SK-N-SH (cell line): ENCODE results near the gene EXOC1L. TPM values are rescaled to one million over a fixed set of nuclear protein-coding genes. Genes with fewer than 3 reads are reported as not detected.

Experiments used
- CTCF ChIA-PET: fragments of 300-600, 350-600 bp; formaldehyde crosslinking; extraction: SDS; loops from one replicate; lab custom pipeline; 2021; lab: Yijun Ruan, JAX
- POLR2A ChIA-PET: fragments of 350-600 bp; sonication (Branson Sonifier 250); formaldehyde crosslinking; extraction: SDS; loops from one replicate; lab custom pipeline; 2020; ENCODE audit warnings: antibody characterized with exemption, inconsistent platforms; lab: Yijun Ruan, JAX
- DNase-seq: peaks from one replicate; pipeline ENCODE4 v3.0.0; 2012
- H2AFZ ChIP-seq: fragments of 200-600 bp; sonication (generic); 2 replicates; pipeline ENCODE4 v1.8.1; 2016; ENCODE audit warnings: antibody characterized with exemption, mild to moderate bottlenecking, low read depth
- H3F3A ChIP-seq: fragments of 200-600 bp; sonication (generic); replicated peaks from 2 replicates; pipeline ENCODE3; 2016; ENCODE audit warnings: antibody characterized with exemption, mild to moderate bottlenecking; ENCODE audit not compliant: insufficient read depth
- H3K27ac ChIP-seq, 2 experiments: fragments of 200-500 bp in 1 of 2; fragments of 200-600 bp in 1 of 2; sonication (Bioruptor generic) in 1 of 2; sonication (generic), shearing (Covaris generic) in 1 of 2; 2 replicates each; pipeline versions ENCODE4 v1.5.1 to v1.6.1; 2014 to 2016; ENCODE audit warnings: low read depth in 2 of 2, inconsistent platforms in 1 of 2, low read length in 1 of 2, mild to moderate bottlenecking in 1 of 2, mixed read lengths in 1 of 2
- H3K27me3 ChIP-seq: fragments of 200-600 bp; sonication (generic), shearing (Covaris generic); 2 replicates; pipeline ENCODE4 v1.6.1; 2016; ENCODE audit warnings: mixed run types; ENCODE audit not compliant: insufficient read depth
- H3K36me3 ChIP-seq, 2 experiments: fragments of 200-500 bp in 1 of 2; fragments of 200-600 bp in 1 of 2; sonication (Bioruptor generic) in 1 of 2; sonication (generic) in 1 of 2; replicated peaks in 1 of 2; 2 replicates each; pipeline versions ENCODE3 to v1.5.1; 2014 to 2016; ENCODE audit warnings: low read length in 1 of 2, mild to moderate bottlenecking in 1 of 2; ENCODE audit not compliant: insufficient read depth in 2 of 2, control insufficient read depth in 1 of 2
- H3K4me1 ChIP-seq, 2 experiments: fragments of 200-500 bp in 1 of 2; fragments of 200-600 bp in 1 of 2; sonication (Bioruptor generic) in 1 of 2; sonication (generic), shearing (Covaris generic) in 1 of 2; 2 replicates each; pipeline versions ENCODE4 v1.5.1 to v1.6.1; 2014 to 2016; ENCODE audit warnings: low read depth in 1 of 2, low read length in 1 of 2, mixed run types in 1 of 2; ENCODE audit not compliant: insufficient read depth in 2 of 2, control insufficient read depth in 1 of 2
- H3K4me2 ChIP-seq: fragments of 200-600 bp; sonication (generic), shearing (Covaris generic); 2 replicates; pipeline ENCODE4 v1.6.1; 2017; ENCODE audit warnings: mixed run types
- H3K4me3 ChIP-seq, 2 experiments: fragments of 200-500 bp in 1 of 2; fragments of 200-600 bp in 1 of 2; sonication (Bioruptor generic) in 1 of 2; sonication (generic), shearing (Covaris generic) in 1 of 2; 2 replicates each; pipeline versions ENCODE4 v1.5.1 to v1.8.1; 2014 to 2016; ENCODE audit warnings: low read depth in 2 of 2, inconsistent platforms in 1 of 2, low read length in 1 of 2, mild to moderate bottlenecking in 1 of 2, mixed read lengths in 1 of 2, moderate library complexity in 1 of 2
- H3K79me2 ChIP-seq: fragments of 200-600 bp; sonication (generic); 2 replicates; pipeline ENCODE4 v1.8.1; 2017; ENCODE audit warnings: mild to moderate bottlenecking; ENCODE audit not compliant: insufficient read depth
- H3K9ac ChIP-seq: fragments of 200-600 bp; sonication (generic); 2 replicates; pipeline ENCODE4 v1.6.1; 2017; ENCODE audit warnings: mixed run types
- H3K9me2 ChIP-seq: fragments of 200-600 bp; sonication (generic); 2 replicates; pipeline ENCODE4 v1.6.1; 2017; ENCODE audit warnings: mixed run types
- H3K9me3 ChIP-seq: fragments of 200-600 bp; sonication (generic); 2 replicates; pipeline ENCODE4 v1.6.1; 2017; ENCODE audit warnings: mixed run types, mild to moderate bottlenecking, moderate library complexity
- H4K20me1 ChIP-seq: fragments of 200-600 bp; sonication (generic); 2 replicates; pipeline ENCODE4 v1.6.1; 2017; ENCODE audit warnings: mild to moderate bottlenecking, mixed run types; ENCODE audit not compliant: insufficient read depth
- EP300 ChIP-seq, 2 experiments: IDR thresholded peaks; 2 replicates each; pipeline versions ENCODE4 v1.4.0 to v1.6.1; 2012; ENCODE audit warnings: borderline replicate concordance in 1 of 2, low read depth in 1 of 2, low read length in 1 of 2
- EZH2phosphoT487 ChIP-seq: fragments of 200-600 bp; sonication (generic); IDR thresholded peaks from 2 replicates; pipeline ENCODE4 v1.6.1; 2017; ENCODE audit warnings: low read depth, mixed run types, mild to moderate bottlenecking, antibody characterized with exemption, moderate library complexity, borderline replicate concordance
- FOXJ3 ChIP-seq: sonication (generic); formaldehyde crosslinking; IDR thresholded peaks from 2 replicates; pipeline ENCODE4 v1.5.1; 2020; ENCODE audit warnings: mild to moderate bottlenecking, missing genetic modification reagents
- FOXM1 ChIP-seq: IDR thresholded peaks from 2 replicates; pipeline ENCODE4 v1.4.0; 2012; ENCODE audit warnings: low read depth, mild to moderate bottlenecking
- GABPA ChIP-seq: IDR thresholded peaks from 2 replicates; pipeline ENCODE4 v1.4.0; 2012; ENCODE audit warnings: low read depth, mild to moderate bottlenecking
- MXI1 ChIP-seq: IDR thresholded peaks from 2 replicates; pipeline ENCODE4 v1.6.1; 2012; ENCODE audit warnings: mild to moderate bottlenecking, low read depth, low read length, improper control_type of control experiment
- NFIC ChIP-seq: IDR thresholded peaks from 2 replicates; pipeline ENCODE4 v1.4.0; 2012; ENCODE audit warnings: borderline replicate concordance
- NRF1 ChIP-seq: IDR thresholded peaks from 2 replicates; pipeline ENCODE4 v1.6.1; 2012; ENCODE audit warnings: low read depth, mild to moderate bottlenecking, low read length
- PBX3 ChIP-seq: IDR thresholded peaks from 2 replicates; pipeline ENCODE4; 2012
- POLR2AphosphoS5 ChIP-seq: IDR thresholded peaks from 2 replicates; pipeline ENCODE4 v1.6.1; 2012; ENCODE audit warnings: low read depth, low read length
- RXRA ChIP-seq: IDR thresholded peaks from 2 replicates; pipeline ENCODE4 v1.4.0; 2012; ENCODE audit warnings: low read depth, mild to moderate bottlenecking, borderline replicate concordance
- SIN3A ChIP-seq: IDR thresholded peaks from 2 replicates; pipeline ENCODE4 v1.6.1; 2012; ENCODE audit warnings: low read depth, mild to moderate bottlenecking, low read length, moderate library complexity, borderline replicate concordance
- SMC3 ChIP-seq: IDR thresholded peaks from 2 replicates; pipeline ENCODE4 v1.6.1; 2012; ENCODE audit warnings: low read depth, low read length, improper control_type of control experiment
- TAF1 ChIP-seq: IDR thresholded peaks from 2 replicates; pipeline ENCODE4 v1.6.1; 2012; ENCODE audit warnings: low read depth, mild to moderate bottlenecking, low read length, moderate library complexity, borderline replicate concordance
- YY1 ChIP-seq: IDR thresholded peaks from 2 replicates; pipeline ENCODE4 v1.4.0; 2012; ENCODE audit warnings: low read depth, mild to moderate bottlenecking
- WGBS: methylation state at CpG from one replicate; pipeline ENCODE4 v1.1.6; 2017; ENCODE audit warnings: low lambda C conversion rate; 5-methylcytosine and 5-hydroxymethylcytosine counted together
- polyA plus RNA-seq, 3 experiments: library from polyadenylated mRNA; depleted of rRNA; stranded (reverse); fragments of >200 nt; gene quantifications; 2 replicates each; pipeline ENCODE4 v1.2.3, GENCODE V29; 2012
- TF ChIP-seq, protein P1 (sequence below): IDR thresholded peaks from 2 replicates; pipeline ENCODE4 v1.4.0; 2012; ENCODE audit warnings: low read depth, borderline replicate concordance
- TF ChIP-seq, protein P2 (sequence below): fragments of 200-600 bp; sonication (generic); IDR thresholded peaks from 2 replicates; pipeline ENCODE4 v1.6.1; 2017; ENCODE audit warnings: antibody characterized with exemption, mild to moderate bottlenecking, moderate library complexity
- TF ChIP-seq, protein P3 (sequence below): IDR thresholded peaks from 2 replicates; pipeline ENCODE4 v1.4.0; 2012; ENCODE audit warnings: low read depth, borderline replicate concordance

EXOC1L gene
- polyA plus RNA-seq, 1 of the 3 experiments (the other 2 are of a cell fraction): not detected

DNA sequence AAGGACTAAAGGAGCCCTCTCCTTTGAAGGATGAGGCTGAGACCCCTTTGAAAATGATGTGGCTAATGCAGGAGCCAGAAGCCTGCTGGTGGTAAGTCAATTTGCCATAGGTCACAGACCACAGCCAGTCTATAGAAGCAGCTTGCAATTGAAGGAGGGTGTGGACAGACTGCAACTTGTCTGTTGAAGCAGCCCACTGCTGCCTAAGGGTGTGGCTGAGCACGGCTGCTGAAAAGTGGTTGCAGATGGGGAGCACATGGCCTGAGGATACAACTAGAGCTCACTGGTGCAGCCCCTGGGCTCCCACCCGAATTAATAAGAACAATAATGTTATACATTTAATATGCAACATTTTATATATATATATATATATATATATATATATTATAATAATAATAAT, 11.4 kb upstream of the EXOC1L start:
- no peak for TF ChIP-seq GABPA
- no peak for TF ChIP-seq FOXM1
- TF ChIP-seq, all 33 proteins: peak for 0
- no peak overlapping the region for H3K9ac ChIP-seq
- no peak overlapping the region for H3K4me2 ChIP-seq
- no peak overlapping the region for H2AFZ ChIP-seq
- H3K79me2 ChIP-seq: no peaks in the 10 kb centered on the region
- no peaks in the 10 kb centered on the region for H3K9me3 ChIP-seq
- H3K36me3 ChIP-seq: no peaks in the 10 kb centered on the region
- H3K9me2 ChIP-seq: no peaks in the 10 kb centered on the region
- peak; percentile 44 for DNase-seq
- H3K27me3 ChIP-seq: no peaks in the 10 kb centered on the region
- no peak overlapping the region for H3K4me3 ChIP-seq
- 8% methylated on average over 2 of the region's 2 CpGs for WGBS
- peaks cover 0 to 4% of the 10 kb centered on the region in 2 experiments; a peak in 2 of 4 replicates for H3K4me1 ChIP-seq
- no peak overlapping the region; a peak in 1 of 4 replicates for H3K27ac ChIP-seq
- H4K20me1 ChIP-seq: no peaks in the 10 kb centered on the region
- no peaks in the 10 kb centered on the region for H3F3A ChIP-seq
- POLR2A ChIA-PET: no interaction called here
- CTCF ChIA-PET: interaction anchor here (1.6 kb wide), 1 partner anchor 26 kb away, joined by 3 read pairs; no protein-coding TSS in a partner anchor

- 37% methylated on average over 5 of the region's 5 CpGs for WGBS
- ChIA-PET POLR2A (no interaction called here), CTCF (interaction anchor here (1.6 kb wide), 1 partner anchor 27 kb away, joined by 3 read pairs; no protein-coding TSS in a partner anchor)
Measured at GRCh38 chr4:55808632-55809031, 11.0 kb upstream of the EXOC1L start.

GRCh38 chr4:55817691-55818090, 1.9 kb upstream of the EXOC1L start:
- 80% methylated on average over 3 of the region's 3 CpGs for WGBS
- H3K4me2 ChIP-seq: no peak overlapping the region
- H3K4me1 ChIP-seq: no peaks in the 10 kb centered on the region
- H3K36me3 ChIP-seq: no peaks in the 10 kb centered on the region
- no peaks in the 10 kb centered on the region for H3K9me3 ChIP-seq
- ChIA-PET POLR2A (no interaction called here), CTCF (interaction anchor here (1.1 kb wide), 1 partner anchor 847 kb away, joined by 3 read pairs; no protein-coding TSS in a partner anchor)
- H2AFZ ChIP-seq: no peak overlapping the region
- H3K9me2 ChIP-seq: no peaks in the 10 kb centered on the region
- H3K9ac ChIP-seq: no peak overlapping the region
- DNase-seq: no peak
- no peaks in the 10 kb centered on the region for H3F3A ChIP-seq
- H4K20me1 ChIP-seq: no peaks in the 10 kb centered on the region
- no peak overlapping the region for H3K4me3 ChIP-seq
- H3K27me3 ChIP-seq: no peaks in the 10 kb centered on the region
- H3K79me2 ChIP-seq: no peaks in the 10 kb centered on the region
- no peak overlapping the region for H3K27ac ChIP-seq
- TF ChIP-seq, protein P1, sequence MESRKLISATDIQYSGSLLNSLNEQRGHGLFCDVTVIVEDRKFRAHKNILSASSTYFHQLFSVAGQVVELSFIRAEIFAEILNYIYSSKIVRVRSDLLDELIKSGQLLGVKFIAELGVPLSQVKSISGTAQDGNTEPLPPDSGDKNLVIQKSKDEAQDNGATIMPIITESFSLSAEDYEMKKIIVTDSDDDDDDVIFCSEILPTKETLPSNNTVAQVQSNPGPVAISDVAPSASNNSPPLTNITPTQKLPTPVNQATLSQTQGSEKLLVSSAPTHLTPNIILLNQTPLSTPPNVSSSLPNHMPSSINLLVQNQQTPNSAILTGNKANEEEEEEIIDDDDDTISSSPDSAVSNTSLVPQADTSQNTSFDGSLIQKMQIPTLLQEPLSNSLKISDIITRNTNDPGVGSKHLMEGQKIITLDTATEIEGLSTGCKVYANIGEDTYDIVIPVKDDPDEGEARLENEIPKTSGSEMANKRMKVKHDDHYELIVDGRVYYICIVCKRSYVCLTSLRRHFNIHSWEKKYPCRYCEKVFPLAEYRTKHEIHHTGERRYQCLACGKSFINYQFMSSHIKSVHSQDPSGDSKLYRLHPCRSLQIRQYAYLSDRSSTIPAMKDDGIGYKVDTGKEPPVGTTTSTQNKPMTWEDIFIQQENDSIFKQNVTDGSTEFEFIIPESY: no peak
- TF ChIP-seq, protein P2, sequence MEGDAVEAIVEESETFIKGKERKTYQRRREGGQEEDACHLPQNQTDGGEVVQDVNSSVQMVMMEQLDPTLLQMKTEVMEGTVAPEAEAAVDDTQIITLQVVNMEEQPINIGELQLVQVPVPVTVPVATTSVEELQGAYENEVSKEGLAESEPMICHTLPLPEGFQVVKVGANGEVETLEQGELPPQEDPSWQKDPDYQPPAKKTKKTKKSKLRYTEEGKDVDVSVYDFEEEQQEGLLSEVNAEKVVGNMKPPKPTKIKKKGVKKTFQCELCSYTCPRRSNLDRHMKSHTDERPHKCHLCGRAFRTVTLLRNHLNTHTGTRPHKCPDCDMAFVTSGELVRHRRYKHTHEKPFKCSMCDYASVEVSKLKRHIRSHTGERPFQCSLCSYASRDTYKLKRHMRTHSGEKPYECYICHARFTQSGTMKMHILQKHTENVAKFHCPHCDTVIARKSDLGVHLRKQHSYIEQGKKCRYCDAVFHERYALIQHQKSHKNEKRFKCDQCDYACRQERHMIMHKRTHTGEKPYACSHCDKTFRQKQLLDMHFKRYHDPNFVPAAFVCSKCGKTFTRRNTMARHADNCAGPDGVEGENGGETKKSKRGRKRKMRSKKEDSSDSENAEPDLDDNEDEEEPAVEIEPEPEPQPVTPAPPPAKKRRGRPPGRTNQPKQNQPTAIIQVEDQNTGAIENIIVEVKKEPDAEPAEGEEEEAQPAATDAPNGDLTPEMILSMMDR: no peak
- TF ChIP-seq SMC3 (no peak), POLR2AphosphoS5 (no peak), MXI1 (no peak), NFIC (no peak), EZH2phosphoT487 (no peak), EP300 (IDR thresholded peaks at IDR 0.05; ENCODE audit: borderline replicate concordance in 1 of 2, low read depth in 1 of 2, low read length in 1 of 2) (no peak), GABPA (no peak)
- TF ChIP-seq, protein P3, sequence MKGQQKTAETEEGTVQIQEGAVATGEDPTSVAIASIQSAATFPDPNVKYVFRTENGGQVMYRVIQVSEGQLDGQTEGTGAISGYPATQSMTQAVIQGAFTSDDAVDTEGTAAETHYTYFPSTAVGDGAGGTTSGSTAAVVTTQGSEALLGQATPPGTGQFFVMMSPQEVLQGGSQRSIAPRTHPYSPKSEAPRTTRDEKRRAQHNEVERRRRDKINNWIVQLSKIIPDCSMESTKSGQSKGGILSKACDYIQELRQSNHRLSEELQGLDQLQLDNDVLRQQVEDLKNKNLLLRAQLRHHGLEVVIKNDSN: no peak

More at GRCh38 chr4:55808632-55809031, 11.0 kb upstream of the EXOC1L start:
- H3K4me1 ChIP-seq: peaks cover 0 to 4% of the 10 kb centered on the region in 2 experiments; a peak in 2 of 4 replicates
- no peaks in the 10 kb centered on the region for H3K9me2 ChIP-seq
- DNase-seq: no peak
- H3K36me3 ChIP-seq: no peaks in the 10 kb centered on the region
- no peak overlapping the region for H2AFZ ChIP-seq
- no peak overlapping the region for H3K4me2 ChIP-seq
- no peaks in the 10 kb centered on the region for H3F3A ChIP-seq
- H3K27ac ChIP-seq: no peak overlapping the region
- no peaks in the 10 kb centered on the region for H3K9me3 ChIP-seq
- H3K4me3 ChIP-seq: no peak overlapping the region
- no peaks in the 10 kb centered on the region for H3K27me3 ChIP-seq
- H4K20me1 ChIP-seq: no peaks in the 10 kb centered on the region
- TF ChIP-seq TAF1 (no peak), SIN3A (no peak), FOXJ3 (CRISPR knock-in tag) (no peak), PBX3 (no peak), NRF1 (no peak), YY1 (no peak), RXRA (no peak)
- TF ChIP-seq, all 33 proteins: peak for 0
- Histone ChIP-seq H3K79me2 (no peaks in the 10 kb centered on the region), H3K9ac (no peak overlapping the region)
